Breast epithelium (tissue), 4 donors: ENCODE results near the gene F2RL1. TPM values are rescaled to one million over a fixed set of nuclear protein-coding genes. Genes with fewer than 3 reads are reported as not detected.
"Not testable (repeated sequence)": the region's sequence is repeated elsewhere in the genome, so short reads cannot be mapped to it uniquely, and the experiment has no call there.

Experiments used
- DNase-seq, 2 donors: peaks; one replicate each; pipeline ENCODE4 v3.0.0-alpha.2; 2019; ENCODE audit warnings: low spot score in 2 of 2
- H3K27ac ChIP-seq, 2 donors: fragments of 200-600 bp; sonication (generic) in 1 of 2; one replicate each; pipeline ENCODE4 v1.5.1; 2016 to 2019; ENCODE audit warnings: mild to moderate bottlenecking in 1 of 2
- H3K27me3 ChIP-seq, 2 donors: fragments of 200-600 bp; sonication (generic) in 1 of 2; one replicate each; pipeline versions ENCODE4 v1.5.1 to v1.6.0; 2017 to 2019; ENCODE audit warnings: control low read depth in 1 of 2, mild to moderate bottlenecking in 1 of 2
- H3K36me3 ChIP-seq: fragments of 200-600 bp; one replicate; pipeline ENCODE4 v1.5.1; 2019
- H3K4me1 ChIP-seq, 2 donors: fragments of 200-600 bp; sonication (generic); one replicate each; pipeline ENCODE4 v1.5.1; 2016 to 2019; ENCODE audit warnings: control low read depth in 1 of 2
- H3K4me3 ChIP-seq, 3 donors: fragments of 200-600 bp; sonication (generic); 1 replicate in 2 of 3; 2 replicates in 1 of 3; pipeline ENCODE4 v1.5.1; 2016 to 2019; ENCODE audit warnings: mild to moderate bottlenecking in 3 of 3, moderate library complexity in 2 of 3
- H3K9me3 ChIP-seq, 2 donors: fragments of 200-600 bp; sonication (generic) in 1 of 2; one replicate each; pipeline ENCODE4 v1.5.1; 2016 to 2019; ENCODE audit warnings: control low read depth in 1 of 2
- CTCF ChIP-seq, 3 donors: fragments of 450-650 bp; IDR thresholded peaks; one replicate each; pipeline ENCODE4 v1.5.1; 2016 to 2017; ENCODE audit warnings: antibody characterized with exemption in 3 of 3, mild to moderate bottlenecking in 3 of 3, moderate library complexity in 3 of 3
- POLR2A ChIP-seq: fragments of 450-650 bp; IDR thresholded peaks from one replicate; pipeline ENCODE4 v1.6.1; 2016; ENCODE audit warnings: antibody characterized with exemption, mild to moderate bottlenecking, moderate library complexity
- POLR2AphosphoS5 ChIP-seq, 3 donors: sonication (generic); formaldehyde crosslinking; IDR thresholded peaks; one replicate each; pipeline ENCODE4 v1.6.1; 2017; ENCODE audit warnings: antibody characterized with exemption in 3 of 3
- intact Hi-C: fragments of 100-400 bp; cut with DNase I; formaldehyde crosslinking; loops from one replicate; pipeline ENCODE4 v1.15.1; 2023; ENCODE audit warnings: low total_unique reads
- total RNA-seq, 3 donors: library from RNA; depleted of rRNA; stranded (reverse); fragments of >200 nt; gene quantifications; one replicate each; pipeline ENCODE4 v1.1.0, GENCODE V29; 2016

F2RL1 gene
- total RNA-seq, 3 donors from 2014 or later, result 0.64 to 13.8 (median 5.6) TPM

DNA sequence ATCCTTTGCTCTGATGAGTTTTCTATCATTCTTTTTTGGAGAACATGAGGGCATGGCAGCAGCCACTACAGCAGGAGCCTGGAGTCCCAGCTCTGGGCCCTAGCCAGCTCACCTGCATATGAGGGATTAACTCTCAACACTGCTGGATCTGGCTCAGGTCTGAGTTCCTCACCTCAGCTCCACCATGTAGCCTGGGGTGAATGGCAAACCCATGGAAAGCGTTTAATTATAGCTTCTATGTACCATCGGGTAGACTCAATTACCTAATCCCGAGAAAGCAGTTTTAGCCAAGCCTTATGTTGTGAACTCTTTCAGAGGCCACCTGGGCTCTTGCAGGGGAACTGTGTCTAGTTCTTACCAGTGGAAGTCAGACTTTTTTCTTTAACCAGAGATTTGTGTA lies 27.1 kb downstream of the F2RL1 start:
- H3K36me3 ChIP-seq, result no peaks in the 10 kb centered on the region
- intact Hi-C loops, result no loop called here
- DNase-seq, result no peak
- H3K27ac ChIP-seq, result no peak overlapping the region
- H3K4me3 ChIP-seq, result no peak overlapping the region
- H3K9me3 ChIP-seq, result no peaks in the 10 kb centered on the region
- H3K27me3 ChIP-seq, result no peaks in the 10 kb centered on the region
- TF ChIP-seq CTCF (IDR thresholded peaks at IDR 0.05) (no peak), POLR2AphosphoS5 (IDR thresholded peaks at IDR 0.05) (no peak), POLR2A (no peak)
- H3K4me1 ChIP-seq, result no peaks in the 10 kb centered on the region

DNA sequence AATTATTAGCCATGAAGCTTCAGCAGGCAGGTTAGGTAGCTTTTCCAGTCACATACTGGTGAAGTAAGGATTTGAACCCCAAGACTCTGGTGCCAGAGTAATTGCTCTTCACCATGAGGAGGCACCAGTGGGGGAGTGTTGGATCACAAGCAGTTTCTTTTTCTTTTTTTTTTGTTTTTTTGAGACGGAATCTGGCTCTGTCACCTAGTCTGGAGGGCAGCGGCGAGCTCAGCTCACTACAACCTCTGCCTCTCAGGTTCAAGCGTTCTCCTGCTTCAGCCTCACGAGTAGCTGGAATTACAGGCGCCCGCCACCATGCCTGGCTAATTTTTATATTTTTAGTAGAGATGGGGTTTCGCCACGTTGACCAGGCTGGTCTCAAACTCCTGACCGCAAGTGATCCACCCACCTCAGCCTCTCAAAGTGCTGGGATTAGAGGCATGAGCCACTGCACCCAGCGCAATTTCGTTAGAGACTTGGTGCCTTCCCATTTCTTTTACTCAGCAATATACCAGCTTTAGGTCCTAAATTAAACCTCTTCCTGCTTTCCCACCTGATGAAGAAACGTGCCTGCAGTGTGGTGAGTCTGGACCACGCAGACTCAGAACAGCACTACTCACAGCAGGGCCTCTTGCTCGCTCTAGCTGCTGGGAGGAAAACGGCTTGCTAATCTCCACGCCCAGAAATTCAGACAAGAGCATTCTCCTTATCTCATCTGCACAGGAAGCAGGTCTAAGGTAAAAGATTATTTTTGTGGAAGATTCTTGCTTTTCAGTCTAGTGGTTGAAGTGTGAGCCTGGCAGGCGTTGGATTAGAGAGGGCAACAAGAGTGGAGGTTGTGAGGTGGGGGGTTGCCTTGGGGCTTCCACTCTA lies 30.8 kb downstream of the F2RL1 start, which contains the start of gene S100Z:
S100Z (plus strand) TSS at position 596 of the 873 bp plus-strand sequence. CDS start 25,346 bp downstream, outside the sequence.
- H3K9me3 ChIP-seq, result no peaks in the 10 kb centered on the region
- no peaks in the 10 kb centered on the region for H3K4me1 ChIP-seq
- intact Hi-C loops, result no loop called here
- no peaks in the 10 kb centered on the region for H3K36me3 ChIP-seq
- no peak within 1 kb of the TSS for H3K4me3 ChIP-seq
- TF ChIP-seq CTCF (IDR thresholded peaks at IDR 0.05) (no peak), POLR2AphosphoS5 (IDR thresholded peaks at IDR 0.05) (no peak), POLR2A (no peak)
- H3K27me3 ChIP-seq, result no peaks in the 10 kb centered on the region
- H3K27ac ChIP-seq, result no peak within 1 kb of the TSS
- DNase-seq, result no peak

DNA sequence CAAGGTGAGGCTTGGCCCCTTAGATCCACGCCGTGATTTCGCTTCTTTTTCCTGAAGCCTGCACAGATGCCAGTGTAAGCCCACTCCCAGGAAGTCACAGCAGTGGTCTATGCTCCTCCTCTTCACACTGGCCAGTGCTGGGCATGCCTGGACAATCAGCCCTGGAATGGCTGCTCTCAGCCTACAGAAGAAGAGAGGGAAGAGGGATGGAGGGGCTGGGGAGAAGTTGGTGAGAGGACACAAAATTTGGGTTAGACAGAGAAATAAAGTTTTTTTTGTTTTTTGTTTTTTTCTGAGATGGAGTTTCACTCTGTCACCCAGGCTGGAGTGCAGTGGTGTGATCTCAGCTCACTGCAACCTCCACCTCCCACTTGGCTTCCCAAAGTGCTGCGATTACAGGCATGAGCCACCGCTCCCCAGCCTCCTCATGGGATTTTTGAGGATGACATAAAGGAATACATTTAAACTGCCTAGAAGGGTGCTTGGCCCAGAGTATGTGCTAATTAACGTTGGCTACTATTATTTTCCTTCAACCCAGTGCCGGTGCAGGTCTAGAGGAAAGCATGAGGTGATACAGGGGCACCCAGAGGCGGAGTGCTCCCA lies 31.8 kb downstream of the F2RL1 start:
- TF ChIP-seq POLR2AphosphoS5 (IDR thresholded peaks at IDR 0.05) (no peak), CTCF (IDR thresholded peaks at IDR 0.05) (no peak), POLR2A (no peak)
- no peak overlapping the region for H3K27ac ChIP-seq
- no peak for DNase-seq
- no peaks in the 10 kb centered on the region for H3K27me3 ChIP-seq
- no peak overlapping the region for H3K4me3 ChIP-seq
- H3K36me3 ChIP-seq, result no peaks in the 10 kb centered on the region
- no peaks in the 10 kb centered on the region for H3K9me3 ChIP-seq
- H3K4me1 ChIP-seq, result no peaks in the 10 kb centered on the region
- intact Hi-C loops, result no loop called here

DNA sequence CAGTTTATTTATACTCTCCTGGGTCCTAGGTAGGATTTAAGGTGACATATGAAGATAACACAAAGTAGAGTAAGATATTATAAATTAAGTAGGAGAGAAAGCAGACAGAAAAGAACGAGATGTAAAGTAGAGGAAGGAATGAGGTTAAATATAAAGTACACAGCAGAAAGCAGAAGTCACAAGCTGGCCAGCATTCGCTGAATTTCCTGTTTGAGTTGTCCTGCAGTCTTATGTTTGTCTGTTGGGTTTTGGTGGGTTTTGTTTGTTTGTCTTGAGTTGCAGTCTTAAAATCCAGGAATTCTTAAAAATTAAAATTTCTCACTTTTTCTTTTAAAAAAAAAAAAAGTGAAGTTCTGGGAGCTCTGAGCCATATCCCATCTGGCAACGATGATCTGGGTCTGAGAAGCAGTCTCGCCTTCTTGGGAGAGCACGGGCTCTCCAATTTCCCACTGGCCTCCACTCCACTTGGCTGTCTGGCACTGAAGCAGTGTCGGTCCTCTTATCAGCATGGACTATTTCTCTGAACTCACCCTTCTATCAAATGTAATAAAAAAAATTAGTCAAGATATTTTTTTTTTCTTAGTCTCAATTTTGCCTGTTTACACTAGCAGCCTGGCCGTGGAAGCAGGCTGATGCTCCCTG lies 33.0 kb downstream of the F2RL1 start:
- Histone ChIP-seq H3K27ac (no peak overlapping the region), H3K36me3 (no peaks in the 10 kb centered on the region), H3K4me3 (no peak overlapping the region), H3K27me3 (no peaks in the 10 kb centered on the region), H3K4me1 (no peaks in the 10 kb centered on the region), H3K9me3 (no peaks in the 10 kb centered on the region)
- intact Hi-C loops, result no loop called here
- TF ChIP-seq POLR2A (no peak), POLR2AphosphoS5 (IDR thresholded peaks at IDR 0.05) (no peak), CTCF (IDR thresholded peaks at IDR 0.05) (no peak)
- DNase-seq, result no peak

- H3K27me3 ChIP-seq, result no peaks in the 10 kb centered on the region
- no peaks in the 10 kb centered on the region for H3K36me3 ChIP-seq
- no peaks in the 10 kb centered on the region for H3K9me3 ChIP-seq
- H3K27ac ChIP-seq, result no peak overlapping the region
- DNase-seq, result no peak
- no peak for TF ChIP-seq POLR2AphosphoS5 (IDR thresholded peaks at IDR 0.05)
- TF ChIP-seq POLR2A, result no peak
- no peak for TF ChIP-seq CTCF (IDR thresholded peaks at IDR 0.05)
- no peak overlapping the region for H3K4me3 ChIP-seq
- no peaks in the 10 kb centered on the region for H3K4me1 ChIP-seq
- intact Hi-C loops, result no loop called here
Measured at GRCh38 chr5:76852772-76853171, 33.9 kb downstream of the F2RL1 start.

DNA sequence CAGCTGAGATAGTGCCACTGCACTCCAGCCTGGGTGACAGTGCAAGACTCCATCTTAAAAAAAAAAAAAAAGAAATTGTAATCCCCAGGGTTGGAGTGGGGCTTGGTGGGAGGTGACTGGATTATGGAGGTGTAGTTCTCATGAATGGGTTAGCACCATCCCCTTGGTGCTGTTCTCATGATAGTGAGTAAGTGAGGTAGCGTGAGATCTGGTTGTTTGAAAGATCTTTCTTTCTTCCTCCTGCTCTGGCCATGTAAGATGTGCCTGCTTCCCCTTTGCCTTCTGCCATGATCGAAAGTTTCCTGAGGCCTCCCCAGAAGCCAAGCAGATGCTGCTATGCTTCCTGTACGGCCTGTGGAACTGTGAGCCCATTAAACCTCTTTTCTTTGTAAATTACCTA lies 34.9 kb downstream of the F2RL1 start:
- H3K27me3 ChIP-seq, H3K4me1 ChIP-seq, H3K36me3 ChIP-seq, H3K4me3 ChIP-seq, DNase-seq, H3K9me3 ChIP-seq, intact Hi-C loops, H3K27ac ChIP-seq: not testable (repeated sequence)
